Caco-2 (cell line): ENCODE results near the gene COX4I2. TPM values are rescaled to one million over a fixed set of nuclear protein-coding genes. Genes with fewer than 3 reads are reported as not detected.

Experiments used
- BruUV-seq: library from RNA; stranded (reverse); fragments of 400-500 nt; replicated peaks from 2 replicates; lab custom pipeline; 2021; lab: Mats Ljungman, UMichigan
- CTCF ChIA-PET: fragments of 300-600 bp; sonication (Branson Sonifier 250); formaldehyde crosslinking; loops from one replicate; lab custom pipeline; 2022; ENCODE audit warnings: antibody characterized with exemption; lab: Charles Lee
- POLR2A ChIA-PET: fragments of 300-600 bp; sonication (Branson Sonifier 250); formaldehyde crosslinking; loops from one replicate; lab custom pipeline; 2022; ENCODE audit warnings: antibody characterized with exemption; lab: Charles Lee
- DNase-seq, 2 experiments: peaks; one replicate each; pipeline versions ENCODE4 v3.0.0 to v3.0.0-alpha.2; 2020 to 2022
- H3K27me3 ChIP-seq: replicated peaks from 2 replicates; pipeline ENCODE4 v1.6.0; 2011; ENCODE audit warnings: low read length; ENCODE audit not compliant: control insufficient read depth, insufficient read depth
- H3K36me3 ChIP-seq: 2 replicates; pipeline ENCODE4 v1.5.1; 2011; ENCODE audit warnings: low read length; ENCODE audit not compliant: control insufficient read depth, insufficient read depth
- H3K4me1 ChIP-seq: fragments of 250-450 bp; sonication (Bioruptor Pico); 2 replicates; pipeline ENCODE4 v1.5.1; 2020; ENCODE audit warnings: mild to moderate bottlenecking
- H3K4me3 ChIP-seq: 2 replicates; pipeline ENCODE4 v1.5.1; 2011; ENCODE audit warnings: low read depth, mild to moderate bottlenecking, control low read depth, low read length
- H3K9me3 ChIP-seq: fragments of 250-450 bp; sonication (Bioruptor Pico); 2 replicates; pipeline ENCODE4 v1.5.1; 2020; ENCODE audit warnings: mild to moderate bottlenecking, moderate library complexity
- H3K27ac Mint-ChIP-seq: one replicate; pipeline ENCODE4 v1.8.0; 2022; ENCODE audit warnings: mixed read lengths; ENCODE audit not compliant: unreplicated experiment
- H3K27me3 Mint-ChIP-seq: one replicate; pipeline ENCODE4 v1.8.0; 2022; ENCODE audit warnings: mixed read lengths; ENCODE audit not compliant: insufficient read depth, unreplicated experiment
- H3K36me3 Mint-ChIP-seq: one replicate; pipeline ENCODE4 v1.8.0; 2022; ENCODE audit warnings: mild to moderate bottlenecking, mixed read lengths; ENCODE audit not compliant: insufficient read depth, unreplicated experiment
- H3K4me1 Mint-ChIP-seq: one replicate; pipeline ENCODE4 v1.8.0; 2022; ENCODE audit warnings: low read depth, mixed read lengths; ENCODE audit not compliant: unreplicated experiment
- H3K4me3 Mint-ChIP-seq: one replicate; pipeline ENCODE4 v1.8.0; 2022; ENCODE audit warnings: mild to moderate bottlenecking, moderate library complexity, mixed read lengths; ENCODE audit not compliant: unreplicated experiment
- H3K9me3 Mint-ChIP-seq: one replicate; pipeline ENCODE4 v1.8.0; 2022; ENCODE audit warnings: mixed read lengths; ENCODE audit not compliant: unreplicated experiment
- intact Hi-C: fragments of 100-400 bp; cut with micrococcal nuclease; formaldehyde crosslinking; loops from one replicate; pipeline ENCODE4 v1.10.0; 2022; ENCODE audit not compliant: unreplicated experiment
- total RNA-seq: library from RNA; stranded (reverse); gene quantifications from 2 replicates; pipeline ENCODE4 v1.2.3, GENCODE V29; 2022
- TF ChIP-seq, protein P1 (sequence below), 2 experiments: fragments of 200-600 bp in 1 of 2; IDR thresholded peaks; 1 replicate in 1 of 2; 2 replicates in 1 of 2; pipeline versions ENCODE4 v1.5.1 to v1.8.0; 2011 to 2022; ENCODE audit warnings: antibody characterized with exemption in 1 of 2, control low read depth in 1 of 2, inconsistent platforms in 1 of 2, low read depth in 1 of 2, low read length in 1 of 2, mild to moderate bottlenecking in 1 of 2, moderate library complexity in 1 of 2; ENCODE audit not compliant: insufficient read depth in 1 of 2, severe bottlenecking in 1 of 2, unreplicated experiment in 1 of 2

Gene COX4I2
- total RNA-seq, 1 experiment from 2014 or later, result not detected

DNA sequence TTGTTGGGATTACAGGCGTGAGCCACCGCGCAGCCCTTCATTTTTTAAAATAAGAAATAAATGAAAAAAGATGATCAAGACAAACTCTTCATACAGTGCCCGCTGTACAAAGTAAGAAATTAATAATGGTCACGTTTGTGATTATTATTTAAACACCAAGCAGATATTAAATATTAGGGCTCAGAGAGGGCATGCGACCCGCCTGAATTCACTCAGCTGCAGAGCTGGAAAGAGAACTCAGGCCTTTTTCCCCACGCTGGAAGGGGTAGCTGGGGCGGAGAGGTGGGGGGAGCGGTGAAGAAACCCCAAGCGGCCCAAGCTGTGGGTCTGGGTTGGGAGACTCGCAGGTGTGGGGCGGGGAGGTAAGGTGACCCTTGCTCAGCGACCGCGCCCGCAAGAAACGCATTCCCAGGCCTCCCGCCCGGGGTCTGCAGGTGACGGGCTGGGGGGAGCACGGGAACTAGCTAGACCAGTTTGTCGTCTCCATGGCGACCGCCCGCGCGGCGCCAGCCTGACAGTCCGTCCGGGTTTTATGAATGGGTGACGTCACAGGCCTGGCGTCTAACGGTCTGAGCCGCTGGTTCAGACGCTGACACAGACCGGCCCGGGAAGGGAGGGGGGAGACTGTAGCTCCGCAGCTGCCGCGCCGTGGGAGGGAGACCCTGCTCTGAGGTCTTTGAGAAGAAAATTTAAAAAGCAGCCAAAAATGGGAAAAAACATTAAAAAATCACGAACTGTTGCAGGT lies 33.7 kb upstream of the COX4I2 start:
- Histone ChIP-seq H3K4me3 (peak overlapping the region; percentile 63), H3K4me1 (peaks cover 41% of the 10 kb centered on the region), H3K27me3 (no peaks in the 10 kb centered on the region), H3K36me3 (no peaks in the 10 kb centered on the region), H3K9me3 (no peaks in the 10 kb centered on the region)
- intact Hi-C loops, result loop anchor here (1.0 kb wide), 2 partner anchors 8 to 9 kb away; no protein-coding TSS in a partner anchor
- Mint-ChIP-seq H3K36me3 (peaks cover 63% of the 10 kb centered on the region), H3K27me3 (no peaks in the 10 kb centered on the region), H3K4me1 (peaks cover 47% of the 10 kb centered on the region), H3K27ac (peak overlapping the region; percentile 98), H3K9me3 (no peaks in the 10 kb centered on the region), H3K4me3 (peak overlapping the region; percentile 88)
- peak; percentile 100 for DNase-seq
- BruUV-seq, result no TSS peak
- ChIA-PET CTCF (interaction anchor here (0.6 to 13.0 kb wide), 8 partner anchors 9 to 120 kb away, joined by 3 to 1708 read pairs (median 4); no protein-coding TSS in a partner anchor), POLR2A (interaction anchor here (0.6 to 4.3 kb wide), 19 partner anchors 9 to 881 kb away, joined by 3 to 306 read pairs (median 8); partner anchors contain the start of gene BCL2L1)
- TF ChIP-seq, protein P1, sequence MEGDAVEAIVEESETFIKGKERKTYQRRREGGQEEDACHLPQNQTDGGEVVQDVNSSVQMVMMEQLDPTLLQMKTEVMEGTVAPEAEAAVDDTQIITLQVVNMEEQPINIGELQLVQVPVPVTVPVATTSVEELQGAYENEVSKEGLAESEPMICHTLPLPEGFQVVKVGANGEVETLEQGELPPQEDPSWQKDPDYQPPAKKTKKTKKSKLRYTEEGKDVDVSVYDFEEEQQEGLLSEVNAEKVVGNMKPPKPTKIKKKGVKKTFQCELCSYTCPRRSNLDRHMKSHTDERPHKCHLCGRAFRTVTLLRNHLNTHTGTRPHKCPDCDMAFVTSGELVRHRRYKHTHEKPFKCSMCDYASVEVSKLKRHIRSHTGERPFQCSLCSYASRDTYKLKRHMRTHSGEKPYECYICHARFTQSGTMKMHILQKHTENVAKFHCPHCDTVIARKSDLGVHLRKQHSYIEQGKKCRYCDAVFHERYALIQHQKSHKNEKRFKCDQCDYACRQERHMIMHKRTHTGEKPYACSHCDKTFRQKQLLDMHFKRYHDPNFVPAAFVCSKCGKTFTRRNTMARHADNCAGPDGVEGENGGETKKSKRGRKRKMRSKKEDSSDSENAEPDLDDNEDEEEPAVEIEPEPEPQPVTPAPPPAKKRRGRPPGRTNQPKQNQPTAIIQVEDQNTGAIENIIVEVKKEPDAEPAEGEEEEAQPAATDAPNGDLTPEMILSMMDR (IDR thresholded peaks at IDR 0.05; ENCODE audit: insufficient read depth in 1 of 2, low read depth in 1 of 2, low read length in 1 of 2, severe bottlenecking in 1 of 2, unreplicated experiment in 1 of 2), result no peak

GRCh38 chr20:31604567-31605030 lies 33.1 kb upstream of the COX4I2 start:
- POLR2A ChIA-PET, result interaction anchor here (0.6 to 4.3 kb wide), 28 partner anchors 8 to 1307 kb away, joined by 3 to 306 read pairs (median 8); partner anchors contain the start of gene BCL2L1
- CTCF ChIA-PET, result interaction anchor here (0.6 to 13.0 kb wide), 10 partner anchors 8 to 119 kb away, joined by 3 to 1708 read pairs (median 4); no protein-coding TSS in a partner anchor
- Histone ChIP-seq H3K9me3 (no peaks in the 10 kb centered on the region), H3K4me1 (peaks cover 47% of the 10 kb centered on the region), H3K4me3 (peak overlapping the region; percentile 63), H3K36me3 (no peaks in the 10 kb centered on the region), H3K27me3 (no peaks in the 10 kb centered on the region)
- Mint-ChIP-seq H3K4me3 (peak overlapping the region; percentile 88), H3K4me1 (peaks cover 48% of the 10 kb centered on the region), H3K9me3 (no peaks in the 10 kb centered on the region), H3K36me3 (peaks cover 63% of the 10 kb centered on the region), H3K27ac (peak overlapping the region; percentile 98), H3K27me3 (no peaks in the 10 kb centered on the region)
- no peak for DNase-seq
- TF ChIP-seq, protein P1 (IDR thresholded peaks at IDR 0.05; ENCODE audit: insufficient read depth in 1 of 2, low read depth in 1 of 2, low read length in 1 of 2, severe bottlenecking in 1 of 2, unreplicated experiment in 1 of 2), result no peak
- intact Hi-C loops, result loop anchor here (1.0 kb wide), 1 partner anchor 8 kb away; no protein-coding TSS in a partner anchor
- TSS peak; percentile 80 for BruUV-seq
